ENCODE results near the gene SSRP1. TPM values are rescaled to one million over a fixed set of nuclear protein-coding genes. Genes with fewer than 3 reads are reported as not detected.

The SSRP1 gene
- total and polyA plus RNA-seq, 7 donors = 30.5 to 91.3 (median 54.6) TPM

DNA sequence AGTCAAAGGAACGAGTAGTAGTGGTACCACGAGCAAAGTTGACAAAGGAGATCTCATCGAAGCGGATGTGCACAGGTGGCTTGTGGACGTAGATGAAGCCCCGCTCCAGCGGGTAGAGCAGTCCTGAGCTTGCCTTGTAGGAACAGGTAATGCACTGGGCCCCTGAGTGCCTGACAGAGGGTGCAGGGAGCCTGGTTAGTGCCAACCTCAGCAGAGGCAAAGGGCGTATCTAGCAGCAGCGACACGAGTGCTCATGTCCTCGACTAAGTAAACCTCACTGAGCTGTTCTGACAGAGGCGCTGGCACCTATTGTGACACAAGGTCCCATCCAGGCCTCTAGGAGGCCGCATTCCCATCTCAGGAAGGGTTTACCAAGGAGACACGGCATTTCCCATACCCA is 4.0 kb downstream of the SSRP1 start:
- Histone ChIP-seq H3K9me3 (no peaks in the 10 kb centered on the region), H3K4me3 (no peak overlapping the region), H3K4me1 (peaks cover 0 to 22% (median 15%) of the 10 kb centered on the region in 4 donors), H3K27ac (no peak overlapping the region), H3K36me3 (peaks cover 41 to 67% (median 53%) of the 10 kb centered on the region in 4 donors), H3K27me3 (no peaks in the 10 kb centered on the region)
- no peak for DNase-seq
- 94 to 96% methylated on average over 14 of the region's 14 CpGs for WGBS, 2 donors
- TF ChIP-seq EP300 (IDR thresholded peaks at IDR 0.05) = no peak
- intact Hi-C loops (cut with DNase I) = no loop called here

DNA sequence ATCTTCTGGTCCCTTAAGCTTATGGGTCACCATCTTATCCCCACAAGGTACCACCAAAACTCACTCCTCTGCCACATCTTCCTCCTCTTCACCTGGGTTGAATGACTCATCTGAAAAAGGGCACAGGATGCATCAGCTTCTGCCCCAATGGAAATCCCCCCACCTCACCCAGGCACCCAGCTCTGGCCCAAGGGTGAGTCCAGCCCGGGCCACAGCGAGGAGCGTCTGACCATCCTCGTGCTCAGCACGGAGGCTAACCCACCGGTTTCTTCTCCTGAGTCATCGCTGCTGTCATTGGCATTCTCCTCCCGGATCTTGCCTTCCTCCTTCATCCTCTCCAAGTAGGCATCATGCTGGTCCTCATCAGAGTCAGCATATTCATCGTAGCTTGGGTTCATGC is 5.7 kb downstream of the SSRP1 start:
- no peaks in the 10 kb centered on the region for H3K9me3 ChIP-seq
- no peak for DNase-seq
- peaks cover 41 to 72% (median 53%) of the 10 kb centered on the region in 4 donors for H3K36me3 ChIP-seq
- H3K4me3 ChIP-seq = no peak overlapping the region
- no peaks in the 10 kb centered on the region for H3K27me3 ChIP-seq
- no peak for TF ChIP-seq POLR2AphosphoS5 (IDR thresholded peaks at IDR 0.05)
- TF ChIP-seq, protein P1, sequence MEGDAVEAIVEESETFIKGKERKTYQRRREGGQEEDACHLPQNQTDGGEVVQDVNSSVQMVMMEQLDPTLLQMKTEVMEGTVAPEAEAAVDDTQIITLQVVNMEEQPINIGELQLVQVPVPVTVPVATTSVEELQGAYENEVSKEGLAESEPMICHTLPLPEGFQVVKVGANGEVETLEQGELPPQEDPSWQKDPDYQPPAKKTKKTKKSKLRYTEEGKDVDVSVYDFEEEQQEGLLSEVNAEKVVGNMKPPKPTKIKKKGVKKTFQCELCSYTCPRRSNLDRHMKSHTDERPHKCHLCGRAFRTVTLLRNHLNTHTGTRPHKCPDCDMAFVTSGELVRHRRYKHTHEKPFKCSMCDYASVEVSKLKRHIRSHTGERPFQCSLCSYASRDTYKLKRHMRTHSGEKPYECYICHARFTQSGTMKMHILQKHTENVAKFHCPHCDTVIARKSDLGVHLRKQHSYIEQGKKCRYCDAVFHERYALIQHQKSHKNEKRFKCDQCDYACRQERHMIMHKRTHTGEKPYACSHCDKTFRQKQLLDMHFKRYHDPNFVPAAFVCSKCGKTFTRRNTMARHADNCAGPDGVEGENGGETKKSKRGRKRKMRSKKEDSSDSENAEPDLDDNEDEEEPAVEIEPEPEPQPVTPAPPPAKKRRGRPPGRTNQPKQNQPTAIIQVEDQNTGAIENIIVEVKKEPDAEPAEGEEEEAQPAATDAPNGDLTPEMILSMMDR (IDR thresholded peaks at IDR 0.05) = no peak
- TF ChIP-seq POLR2A (IDR thresholded peaks at IDR 0.05) = no peak
- no peak for TF ChIP-seq EP300 (IDR thresholded peaks at IDR 0.05)
- peaks cover 0 to 26% (median 22%) of the 10 kb centered on the region in 4 donors for H3K4me1 ChIP-seq
- 90 to 93% methylated on average over 9 of the region's 9 CpGs for WGBS, 2 donors
- intact Hi-C loops (cut with DNase I) = no loop called here
- H3K27ac ChIP-seq = no peak overlapping the region

DNA sequence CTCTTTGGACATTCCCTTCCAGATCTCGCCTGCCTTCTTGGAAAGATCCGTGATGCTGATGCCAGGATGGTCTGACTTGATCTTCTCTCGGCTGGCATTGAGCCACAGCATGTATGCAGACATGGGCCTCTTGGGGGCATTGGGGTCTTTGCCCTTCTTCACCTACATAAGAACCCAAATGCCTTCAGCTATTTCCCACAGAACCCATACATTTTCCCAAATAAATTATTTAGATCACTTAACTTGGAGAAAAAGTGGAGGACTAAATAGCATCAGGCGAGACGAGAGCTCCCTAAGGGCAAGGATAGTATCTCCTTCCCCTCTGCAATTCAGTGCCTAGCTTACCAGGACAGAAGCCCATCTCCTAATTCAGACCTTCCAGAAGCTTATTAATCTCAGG is 8.0 kb downstream of the SSRP1 start:
- intact Hi-C loops (cut with DNase I) = no loop called here
- peaks cover 41 to 65% (median 49%) of the 10 kb centered on the region in 4 donors for H3K36me3 ChIP-seq
- H3K27ac ChIP-seq = peak overlapping the region in 1 of 4 donors; percentile 97

DNA sequence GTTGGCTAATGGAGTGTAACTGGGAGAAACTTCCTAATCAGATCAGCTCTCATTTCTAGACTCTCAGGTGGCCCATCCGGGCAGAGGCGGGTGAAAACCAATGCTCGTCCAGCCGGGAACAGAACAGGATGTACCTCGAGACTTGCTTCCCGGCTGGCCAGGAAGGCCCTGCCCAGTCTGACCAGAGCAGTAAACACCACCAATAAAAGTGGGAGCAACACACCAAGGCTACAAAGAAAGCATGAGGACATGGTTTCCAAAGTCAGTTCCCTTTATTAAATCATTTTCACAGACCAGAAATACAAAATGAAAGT is 10.0 kb downstream of the SSRP1 start:
- no peaks in the 10 kb centered on the region for H3K9me3 ChIP-seq
- peak; percentile 83 for DNase-seq
- TF ChIP-seq POLR2AphosphoS5 (IDR thresholded peaks at IDR 0.05) (peak; percentile 24 to 77 (median 58)), EP300 (IDR thresholded peaks at IDR 0.05) (peak in 2 of 4 donors; percentile 37 to 61), POLR2A (IDR thresholded peaks at IDR 0.05) (peak in 1 of 2 donors; percentile 45)
- TF ChIP-seq, protein P1 (IDR thresholded peaks at IDR 0.05) = no peak
- peak overlapping the region; percentile 89 to 97 (median 94) for H3K27ac ChIP-seq
- peaks cover 21 to 49% (median 30%) of the 10 kb centered on the region in 4 donors for H3K36me3 ChIP-seq
- intact Hi-C loops (cut with DNase I) = no loop called here
- H3K27me3 ChIP-seq = no peaks in the 10 kb centered on the region
- H3K4me1 ChIP-seq = peaks cover 0 to 47% (median 46%) of the 10 kb centered on the region in 4 donors
- H3K4me3 ChIP-seq = peak overlapping the region; percentile 71 to 90 (median 86)
- WGBS, 2 donors = 2 to 28% methylated on average over 6 of the region's 6 CpGs

More for the DNA sequence above, 8.0 kb downstream of the SSRP1 start:
- Histone ChIP-seq H3K9me3 (no peaks in the 10 kb centered on the region), H3K27me3 (no peaks in the 10 kb centered on the region), H3K4me1 (peaks cover 0 to 30% (median 27%) of the 10 kb centered on the region in 4 donors), H3K4me3 (no peak overlapping the region)
- DNase-seq = no peak
- no peak for TF ChIP-seq EP300 (IDR thresholded peaks at IDR 0.05)
- TF ChIP-seq, protein P1 (IDR thresholded peaks at IDR 0.05) = no peak
- TF ChIP-seq POLR2A (IDR thresholded peaks at IDR 0.05) = no peak
- no peak for TF ChIP-seq POLR2AphosphoS5 (IDR thresholded peaks at IDR 0.05)
- 97% methylated on average over 5 of the region's 5 CpGs for WGBS, 2 donors

DNA sequence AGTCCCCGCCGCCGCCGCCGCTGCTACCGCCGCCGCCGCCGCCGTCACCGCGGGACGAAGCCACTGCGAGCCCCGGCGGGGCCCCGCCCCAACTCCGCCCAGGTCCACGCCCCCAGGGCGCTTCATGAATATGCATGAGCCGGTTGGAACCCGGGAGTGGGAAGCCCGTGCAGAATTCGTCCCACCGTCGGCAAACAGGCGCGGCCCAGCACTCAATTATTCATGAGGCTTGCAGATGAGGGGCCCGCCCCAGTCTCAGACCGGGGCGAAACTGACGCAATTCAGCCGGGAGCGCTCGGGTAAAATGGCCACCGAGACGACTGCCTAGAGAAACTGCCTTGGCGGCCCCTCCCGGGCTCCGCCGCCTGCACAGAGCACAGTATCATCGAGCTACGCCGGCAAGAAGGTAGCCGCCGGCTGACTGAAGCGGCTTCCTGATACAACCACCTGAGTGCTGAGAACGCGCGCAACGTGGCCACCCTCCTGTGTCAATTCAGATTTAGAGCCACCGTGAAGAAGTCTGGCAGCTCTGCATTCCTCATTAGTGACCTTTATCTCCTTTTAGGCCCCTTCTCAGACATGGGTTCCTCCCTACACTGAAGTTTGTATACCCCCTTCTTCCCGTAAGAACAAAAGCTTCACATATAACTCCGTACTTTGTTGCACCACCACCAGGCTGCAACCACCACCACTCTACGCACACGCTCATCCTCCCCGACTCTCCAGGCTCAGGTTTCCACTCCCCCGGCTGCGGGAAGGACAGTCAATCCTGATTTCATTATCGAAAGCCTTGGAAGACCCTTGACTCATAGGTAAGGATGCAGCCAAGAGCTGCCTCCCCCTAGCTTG is 10.6 kb downstream of the SSRP1 start, which contains the start of gene TNKS1BP1:
TNKS1BP1 (minus strand) TSS at position 67 of the 849 bp plus-strand sequence. CDS start 3,067 bp downstream, outside the sequence.
- H3K36me3 ChIP-seq = peaks cover 15 to 49% (median 24%) of the 10 kb centered on the region in 4 donors
- peaks cover 0 to 51% (median 47%) of the 10 kb centered on the region in 4 donors for H3K4me1 ChIP-seq
- H3K9me3 ChIP-seq = no peaks in the 10 kb centered on the region
- WGBS, 2 donors = 1% methylated on average over 61 of the region's 61 CpGs
- TF ChIP-seq POLR2AphosphoS5 (IDR thresholded peaks at IDR 0.05) = peak; percentile 77 to 88 (median 84)
- TF ChIP-seq, protein P1 (IDR thresholded peaks at IDR 0.05) = peak in 1 of 4 experiments; percentile 9
- no peak for TF ChIP-seq EP300 (IDR thresholded peaks at IDR 0.05)
- peak; percentile 72 to 75 for TF ChIP-seq POLR2A (IDR thresholded peaks at IDR 0.05)
- H3K4me3 ChIP-seq = peak within 1 kb of the TSS; percentile 71 to 90 (median 86)
- DNase-seq = peak; percentile 99
- intact Hi-C loops (cut with DNase I) = loop anchor here (5.0 kb wide), 2 partner anchors 342 to 1252 kb away; partner anchors contain the start of genes LPXN, ZDHHC5 and ZFP91
- H3K27me3 ChIP-seq = no peaks in the 10 kb centered on the region
- peak within 1 kb of the TSS; percentile 89 to 97 (median 94) for H3K27ac ChIP-seq
